ENCODE results near the gene EPB41L1. TPM values are rescaled to one million over a fixed set of nuclear protein-coding genes. Genes with fewer than 3 reads are reported as not detected.

The EPB41L1 gene
- total RNA-seq, 2 donors from 2014 or later, result 17.5 to 18.1 TPM

DNA sequence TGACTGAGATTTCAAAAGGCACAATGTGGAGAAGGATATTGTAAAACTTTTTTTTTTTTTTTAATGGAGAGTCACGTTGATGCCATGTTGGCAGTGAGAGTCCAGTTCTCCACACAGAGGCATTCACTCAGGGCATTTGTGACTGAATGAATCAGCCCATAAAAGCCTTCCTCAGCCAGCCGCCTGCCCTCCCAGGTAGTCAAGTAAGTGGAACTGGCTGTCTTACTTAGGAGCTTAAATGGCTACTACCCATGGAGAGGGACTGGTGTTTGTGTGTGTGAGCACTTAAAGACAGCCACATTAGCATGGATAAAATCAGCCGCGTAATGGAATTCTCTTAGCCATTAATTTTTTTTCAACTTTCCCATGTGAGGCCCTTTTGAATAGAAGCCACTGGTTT, 94.3 kb downstream of the EPB41L1 start:
- Histone ChIP-seq H3K36me3 (peaks cover 56% of the 10 kb centered on the region), H3K27me3 (no peaks in the 10 kb centered on the region), H3K4me1 (peaks cover 0 to 6% of the 10 kb centered on the region in 2 donors), H3K4me3 (no peak overlapping the region), H3K9me3 (no peaks in the 10 kb centered on the region), H3K27ac (no peak overlapping the region)
- TF ChIP-seq CTCF (IDR thresholded peaks at IDR 0.05), result no peak
- no peak for DNase-seq (ENCODE audit: low spot score)

GRCh38 chr20:36249450-36249849, 94.9 kb downstream of the EPB41L1 start:
- peaks cover 52% of the 10 kb centered on the region for H3K36me3 ChIP-seq
- peaks cover 0 to 6% of the 10 kb centered on the region in 2 donors for H3K4me1 ChIP-seq
- no peak for TF ChIP-seq CTCF (IDR thresholded peaks at IDR 0.05)
- H3K27ac ChIP-seq, result no peak overlapping the region
- no peaks in the 10 kb centered on the region for H3K27me3 ChIP-seq
- no peaks in the 10 kb centered on the region for H3K9me3 ChIP-seq
- no peak for DNase-seq (ENCODE audit: low spot score)
- no peak overlapping the region for H3K4me3 ChIP-seq

GRCh38 chr20:36251426-36251825, 96.9 kb downstream of the EPB41L1 start:
- H3K4me1 ChIP-seq, result peaks cover 0 to 6% of the 10 kb centered on the region in 2 donors
- no peaks in the 10 kb centered on the region for H3K9me3 ChIP-seq
- no peak for DNase-seq (ENCODE audit: low spot score)
- H3K36me3 ChIP-seq, result peaks cover 47% of the 10 kb centered on the region
- no peak for TF ChIP-seq CTCF (IDR thresholded peaks at IDR 0.05)
- H3K4me3 ChIP-seq, result no peak overlapping the region
- H3K27me3 ChIP-seq, result no peaks in the 10 kb centered on the region
- no peak overlapping the region for H3K27ac ChIP-seq

DNA sequence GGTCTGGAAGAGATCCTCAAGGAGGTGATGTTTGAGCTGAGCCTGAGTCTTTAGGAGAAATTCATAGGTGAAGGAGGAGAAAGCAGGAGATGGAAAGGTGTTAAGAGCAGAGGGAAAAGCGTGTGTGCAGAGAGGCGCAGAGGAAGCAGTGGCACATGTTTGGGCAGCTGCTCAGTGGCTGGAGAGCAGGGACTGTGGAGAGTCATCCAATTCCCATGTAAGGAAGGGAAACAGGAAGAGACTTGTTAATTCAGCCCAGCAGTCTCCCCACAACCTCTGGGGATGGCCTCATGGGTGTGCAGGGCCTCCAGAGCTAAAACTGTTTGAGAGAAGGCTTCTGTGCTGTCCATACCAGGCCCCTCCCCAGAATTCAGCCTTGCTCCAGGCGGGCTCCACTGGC, 98.0 kb downstream of the EPB41L1 start:
- TF ChIP-seq CTCF (IDR thresholded peaks at IDR 0.05), result no peak
- no peak for DNase-seq (ENCODE audit: low spot score)
- Histone ChIP-seq H3K36me3 (peaks cover 44% of the 10 kb centered on the region), H3K9me3 (no peaks in the 10 kb centered on the region), H3K4me1 (peaks cover 0 to 6% of the 10 kb centered on the region in 2 donors), H3K27me3 (no peaks in the 10 kb centered on the region), H3K27ac (no peak overlapping the region), H3K4me3 (no peak overlapping the region)

DNA sequence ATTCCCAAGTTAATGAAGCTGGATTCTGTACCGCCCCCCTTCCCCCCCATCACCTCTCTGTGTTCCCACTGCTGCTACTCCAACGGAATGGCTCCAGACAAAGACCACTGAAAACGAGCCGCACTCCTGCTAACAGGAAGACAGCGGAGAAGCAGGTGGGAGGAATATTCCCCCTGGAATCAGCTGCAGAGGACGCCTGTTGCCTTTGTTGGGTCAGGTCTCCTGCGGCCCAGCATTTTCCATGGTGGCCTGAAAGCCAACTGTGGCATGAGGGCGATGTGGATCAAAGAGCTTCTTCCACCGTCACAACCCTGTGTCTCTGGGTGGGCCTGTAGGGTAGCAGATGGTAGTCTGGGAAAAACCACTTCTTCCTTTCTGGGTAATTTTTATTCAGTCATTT, 98.5 kb downstream of the EPB41L1 start:
- Histone ChIP-seq H3K4me3 (no peak overlapping the region), H3K27me3 (no peaks in the 10 kb centered on the region), H3K4me1 (peaks cover 0 to 6% of the 10 kb centered on the region in 2 donors), H3K9me3 (no peaks in the 10 kb centered on the region), H3K27ac (no peak overlapping the region), H3K36me3 (peaks cover 40% of the 10 kb centered on the region)
- TF ChIP-seq CTCF (IDR thresholded peaks at IDR 0.05), result no peak
- no peak for DNase-seq (ENCODE audit: low spot score)

GRCh38 chr20:36254076-36254475, 99.5 kb downstream of the EPB41L1 start:
- TF ChIP-seq CTCF (IDR thresholded peaks at IDR 0.05), result no peak
- no peaks in the 10 kb centered on the region for H3K9me3 ChIP-seq
- DNase-seq (ENCODE audit: low spot score), result no peak
- H3K27me3 ChIP-seq, result no peaks in the 10 kb centered on the region
- no peak overlapping the region for H3K27ac ChIP-seq
- H3K4me1 ChIP-seq, result peaks cover 0 to 6% of the 10 kb centered on the region in 2 donors
- H3K36me3 ChIP-seq, result peaks cover 29% of the 10 kb centered on the region
- no peak overlapping the region for H3K4me3 ChIP-seq
